ENCODE results near the gene THSD4.
"Not testable (repeated sequence)": the region's sequence is repeated elsewhere in the genome, so short reads cannot be mapped to it uniquely, and the experiment has no call there.

Gene THSD4

DNA sequence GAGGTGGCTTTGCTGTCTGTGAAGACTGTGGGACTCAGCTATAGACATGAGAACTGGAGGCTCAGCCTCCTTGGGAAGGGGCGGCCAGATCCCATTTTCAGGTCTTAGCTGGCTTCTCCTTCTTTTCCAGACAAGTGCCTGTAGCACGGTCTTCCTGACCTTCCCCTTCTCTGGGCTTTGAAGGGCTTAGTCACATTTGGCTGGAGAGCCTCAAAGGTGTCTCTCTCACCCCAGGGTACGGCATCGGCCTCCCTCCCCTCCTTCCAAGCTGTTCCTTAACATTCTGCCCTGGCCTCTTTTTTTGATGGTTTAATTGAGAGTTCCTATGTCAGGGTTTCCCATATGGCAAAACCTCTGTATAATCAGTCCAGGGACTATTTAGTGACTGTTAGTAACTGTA is 242.7 kb downstream of the THSD4 start:
- DNase-seq = no peak

DNA sequence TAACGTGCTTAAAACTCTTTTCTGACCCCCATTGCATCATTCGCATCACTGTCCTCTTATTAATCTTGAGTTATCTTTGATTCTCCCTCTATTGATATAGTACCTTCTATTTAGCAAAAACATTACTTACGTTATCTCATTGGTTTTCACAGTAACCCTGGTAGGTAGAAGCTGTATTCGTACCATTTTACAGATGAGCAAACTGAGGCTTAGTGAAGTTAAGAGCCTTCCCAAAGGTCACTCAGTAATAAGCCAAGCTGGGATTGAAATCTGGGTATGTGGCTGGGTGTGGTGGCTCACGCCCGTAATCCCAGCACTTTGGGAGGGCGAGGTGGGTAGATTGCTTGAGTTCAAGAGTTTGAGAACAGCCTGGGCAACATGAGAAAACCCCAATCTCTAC is 244.0 kb downstream of the THSD4 start:
- DNase-seq = no peak

DNA sequence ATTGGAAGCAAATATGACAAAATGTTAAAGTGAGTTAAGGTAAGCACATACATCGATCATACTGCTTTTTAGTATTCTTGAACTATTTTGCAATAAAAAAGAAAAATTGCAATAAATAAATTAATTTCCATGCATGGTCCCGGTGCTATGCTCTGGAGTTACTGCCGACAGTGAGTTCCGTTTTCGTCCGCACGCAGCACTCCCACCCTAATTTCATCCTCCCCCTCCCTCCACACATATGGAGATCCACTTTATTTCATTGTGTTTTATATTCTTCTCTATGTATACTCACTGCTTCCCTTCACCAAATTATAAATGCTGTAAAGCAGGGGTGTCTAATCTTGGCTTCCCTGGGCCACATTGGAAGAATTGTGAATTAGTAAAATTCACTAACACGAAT is 247.3 kb downstream of the THSD4 start:
- no peak for DNase-seq

- DNase-seq = no peak
These were observed 248.0 kb downstream of the THSD4 start for GRCh38 chr15:71362987-71363968.

GRCh38 chr15:71364117-71364584 is 248.9 kb downstream of the THSD4 start:
- no peak for DNase-seq

- no peak for DNase-seq
These were observed 251.3 kb downstream of the THSD4 start for GRCh38 chr15:71366522-71366921.

GRCh38 chr15:71366926-71367325 is 251.7 kb downstream of the THSD4 start:
- DNase-seq = no peak

GRCh38 chr15:71367737-71368136 is 252.5 kb downstream of the THSD4 start:
- DNase-seq = not testable (repeated sequence)

- not testable (repeated sequence) for DNase-seq
These were observed 257.5 kb downstream of the THSD4 start for GRCh38 chr15:71372769-71373168.

DNA sequence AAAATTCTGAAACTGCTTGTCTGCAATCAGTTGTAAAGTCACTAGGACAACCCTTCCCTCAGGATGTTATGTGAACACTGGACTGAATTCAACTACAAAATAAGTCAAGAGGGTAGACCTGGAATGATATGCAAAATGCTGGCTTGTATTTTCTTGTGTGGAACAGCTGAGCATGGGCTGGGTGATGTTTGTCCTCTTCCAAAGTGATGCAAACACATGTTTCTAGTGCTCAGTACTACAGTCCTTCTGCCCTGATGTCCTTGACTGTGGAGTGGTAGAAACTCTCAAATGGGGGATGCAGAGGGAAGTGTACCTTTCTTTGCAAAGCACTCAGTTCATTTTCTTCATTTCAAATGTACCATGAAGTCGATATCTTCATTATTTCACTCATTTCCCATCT is 258.6 kb downstream of the THSD4 start:
- DNase-seq = no peak

GRCh38 chr15:71374607-71375352 is 259.5 kb downstream of the THSD4 start:
- no peak for DNase-seq

DNA sequence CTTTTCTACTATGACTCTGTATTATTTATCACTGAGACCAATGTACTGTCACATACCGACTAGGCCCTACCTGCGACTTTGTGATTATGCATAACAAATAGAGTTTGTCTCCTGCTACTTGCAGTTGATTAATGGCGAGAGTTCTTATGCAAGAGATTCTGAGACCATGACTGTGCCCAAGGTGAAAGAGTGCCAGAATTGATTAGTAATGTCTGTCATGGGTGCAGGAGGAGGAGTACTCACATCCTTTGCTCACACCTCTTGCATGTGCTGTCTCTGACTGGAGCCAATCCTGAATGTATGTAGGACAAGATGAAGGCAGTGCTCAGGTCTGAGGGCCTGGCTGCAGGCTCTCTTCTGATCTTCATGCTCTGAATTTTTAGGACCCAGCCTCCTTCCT is 260.7 kb downstream of the THSD4 start:
- DNase-seq = no peak

DNA sequence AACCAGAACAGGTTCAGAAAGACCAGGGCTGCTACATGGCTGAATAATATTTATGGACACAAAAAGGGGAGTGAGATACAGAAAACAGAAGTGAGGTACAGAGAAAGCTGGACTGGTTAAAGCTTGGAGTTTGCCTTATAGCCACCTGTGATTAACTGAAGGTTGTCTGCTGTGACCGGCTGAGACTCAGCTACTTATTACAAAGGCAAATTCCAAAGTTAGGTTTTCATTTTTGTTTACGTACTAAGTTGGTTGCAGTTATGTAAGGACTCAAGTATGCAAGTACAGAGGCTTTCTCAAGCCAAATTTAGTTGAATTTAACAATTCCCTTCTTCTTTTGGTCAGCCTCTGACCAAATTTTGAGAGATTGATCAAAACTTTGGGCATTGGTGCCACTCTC is 264.6 kb downstream of the THSD4 start:
- no peak for DNase-seq

DNA sequence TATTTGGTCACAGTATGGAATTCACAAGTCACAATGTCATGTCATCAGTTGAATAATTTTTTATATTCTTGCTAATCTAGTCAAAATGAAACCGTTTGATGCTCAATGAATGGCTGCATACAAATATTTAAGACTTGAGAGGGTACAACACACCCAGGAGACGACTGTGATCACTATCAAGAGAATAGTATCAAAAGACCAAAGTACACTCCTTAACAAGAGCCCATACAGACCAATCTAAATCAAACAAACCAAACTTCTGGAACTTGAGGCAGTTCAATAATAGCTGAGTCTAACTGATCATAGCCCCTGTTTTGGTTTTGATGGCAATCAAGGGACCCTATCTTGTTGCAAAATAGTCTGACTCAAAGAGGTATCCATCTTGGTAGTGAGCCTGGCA is 265.1 kb downstream of the THSD4 start:
- DNase-seq = no peak

GRCh38 chr15:71384501-71384900 is 269.2 kb downstream of the THSD4 start:
- DNase-seq = no peak

DNA sequence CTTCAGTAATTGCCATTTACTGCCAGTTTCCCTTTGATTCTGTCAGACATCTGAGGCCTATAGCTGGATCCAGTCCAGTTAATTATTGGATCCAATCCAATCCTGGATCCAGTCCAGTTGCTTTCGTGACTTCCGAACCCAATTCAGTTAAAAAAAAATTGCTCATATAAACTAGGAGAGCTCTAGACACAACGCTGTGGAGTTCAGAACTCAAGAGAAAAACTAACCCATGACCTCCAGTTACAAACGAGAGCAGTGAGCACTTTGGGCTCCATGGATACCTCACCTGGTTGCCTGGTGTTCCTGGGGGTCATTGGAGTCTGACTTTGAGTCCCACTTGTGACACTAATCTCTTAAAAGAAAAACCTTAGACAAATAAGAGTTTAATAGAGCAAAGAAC is 269.8 kb downstream of the THSD4 start:
- no peak for DNase-seq

DNA sequence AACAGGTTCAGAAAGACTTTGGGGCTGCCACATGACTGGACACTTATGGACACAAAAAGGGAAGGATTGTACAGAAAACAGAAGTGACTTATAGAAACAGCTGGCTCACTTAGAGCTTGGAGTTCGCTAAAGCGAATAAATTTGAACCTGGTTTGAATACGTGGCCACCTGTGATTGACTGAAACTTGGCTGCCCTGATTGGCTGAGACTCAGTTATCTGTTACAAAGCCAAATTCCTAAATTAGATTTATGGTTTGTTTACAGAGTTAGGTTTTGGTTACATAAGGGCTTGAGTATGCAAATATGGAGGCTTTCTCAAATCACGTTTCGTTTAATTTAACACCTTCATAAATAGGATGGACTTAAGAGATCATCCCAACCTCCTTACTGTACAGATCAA is 270.2 kb downstream of the THSD4 start:
- DNase-seq = no peak

GRCh38 chr15:71386005-71386404 is 270.7 kb downstream of the THSD4 start:
- DNase-seq = no peak

DNA sequence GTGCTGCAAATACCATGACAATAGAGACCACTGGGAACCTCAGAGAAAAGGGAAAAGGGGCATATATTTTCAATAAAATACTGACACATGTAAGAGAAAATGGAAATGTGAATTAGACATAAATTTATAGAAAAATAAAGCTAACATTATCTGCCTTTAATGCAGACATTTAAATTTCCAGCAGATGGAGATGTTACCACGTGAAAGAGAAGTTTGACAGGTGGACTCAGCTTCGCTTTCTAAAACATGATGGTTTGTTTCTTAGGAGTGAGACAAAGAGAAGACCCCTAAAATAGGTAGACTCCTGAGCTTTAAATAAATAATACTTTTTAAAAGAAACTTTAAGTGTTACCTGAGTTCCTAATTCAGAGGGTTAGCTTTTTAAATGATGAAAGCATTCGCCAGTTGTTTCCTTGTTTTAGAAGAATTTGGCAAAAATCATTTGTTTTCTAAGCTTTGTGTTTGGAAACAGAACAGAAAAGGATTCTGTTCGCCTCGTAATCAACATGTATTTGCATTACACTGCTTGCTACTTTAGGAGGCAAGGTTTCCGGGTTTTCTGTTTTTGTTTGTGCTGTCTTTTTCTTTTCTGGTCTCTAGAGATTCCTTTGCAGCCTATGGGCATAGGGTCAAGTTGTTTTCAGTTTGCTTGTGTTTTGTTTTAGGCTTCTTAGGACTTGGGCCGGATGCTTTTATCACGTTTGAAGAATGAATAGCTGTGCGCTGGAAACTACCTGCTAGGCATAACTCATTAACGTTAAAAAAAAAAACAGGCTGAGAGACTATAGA is 271.4 kb downstream of the THSD4 start:
- DNase-seq = no peak

GRCh38 chr15:71387810-71388209 is 272.5 kb downstream of the THSD4 start:
- no peak for DNase-seq

DNA sequence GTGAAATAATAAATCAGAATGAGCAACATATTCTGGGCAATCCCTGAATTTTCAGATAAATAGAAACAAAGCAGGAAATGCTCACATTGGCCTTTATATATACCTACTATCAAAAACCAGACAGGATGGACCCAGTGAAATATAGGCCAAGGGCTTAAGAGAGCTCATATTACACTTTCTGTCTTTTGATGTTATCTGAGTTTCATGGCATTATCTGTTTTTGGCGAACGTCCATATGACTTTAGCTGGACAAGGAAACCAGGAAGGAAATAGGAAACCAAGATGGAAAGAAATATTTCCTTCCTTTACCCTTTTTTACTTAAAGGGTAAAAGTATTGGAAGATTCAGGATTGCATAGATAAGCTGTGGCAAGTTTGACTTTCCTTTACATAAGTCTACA is 274.8 kb downstream of the THSD4 start:
- no peak for DNase-seq

DNA sequence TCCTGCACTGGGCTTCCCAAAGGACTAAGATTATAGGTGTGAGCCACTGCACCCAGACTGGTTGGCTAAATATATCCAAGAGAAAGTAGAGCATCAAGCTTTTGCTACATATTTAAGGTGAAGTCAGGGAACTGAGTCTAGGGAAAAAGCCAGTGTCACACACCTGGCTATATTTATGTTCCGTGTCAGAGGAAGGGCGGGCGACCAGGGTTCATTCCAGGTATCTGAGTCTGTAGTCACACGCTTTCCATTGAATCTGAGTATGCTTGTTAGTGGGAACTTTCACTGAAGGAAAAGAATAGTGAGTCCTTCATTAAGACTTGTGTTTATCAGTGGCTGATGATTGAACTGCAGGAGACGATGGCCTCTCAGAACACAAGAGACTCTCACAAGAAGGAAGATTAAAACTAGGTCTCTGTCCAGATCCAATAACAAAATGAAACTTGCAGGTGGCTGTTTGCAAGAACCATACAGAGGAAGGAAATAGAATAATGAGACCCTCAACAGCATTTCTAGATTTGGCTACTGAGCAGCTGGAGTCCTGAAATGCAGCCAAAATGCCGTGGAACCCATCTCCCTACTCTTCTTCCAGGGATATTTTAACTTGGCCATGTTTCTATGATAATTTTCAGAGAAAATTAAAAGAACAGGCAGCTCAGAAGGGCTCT is 276.3 kb downstream of the THSD4 start:
- no peak for DNase-seq

GRCh38 chr15:71392861-71393283 is 277.6 kb downstream of the THSD4 start:
- DNase-seq = no peak

All from islet precursor cell (in vitro differentiated cells).